Keratinocyte (primary cell): ENCODE data around the gene SLC1A3. TPM values are rescaled to one million over a fixed set of nuclear protein-coding genes. Genes with fewer than 3 reads are reported as not detected.

Experiments
- DNase-seq: peaks from one replicate; pipeline ENCODE4 v3.0.0-alpha.2; 2011; ENCODE audit warnings: low read depth, missing footprints, low spot score
- FAIRE-seq: peaks from 2 replicates; lab custom pipeline; 2011; peaks lifted over from hg19 to GRCh38; lab: Jason Lieb, UNC
- H2AFZ ChIP-seq: 2 replicates; pipeline ENCODE4 v1.6.0; 2012; ENCODE audit warnings: low read length, control low read depth, inconsistent platforms; ENCODE audit not compliant: control insufficient read depth
- H3K27ac ChIP-seq: 2 replicates; pipeline ENCODE4 v1.5.1; 2011; ENCODE audit warnings: low read length; ENCODE audit not compliant: control insufficient read depth, insufficient read depth
- H3K27me3 ChIP-seq: 3 replicates; pipeline ENCODE4 v1.6.0; 2011; ENCODE audit warnings: low read length; ENCODE audit not compliant: control insufficient read depth, insufficient read depth; ENCODE audit errors: extremely low read depth
- H3K36me3 ChIP-seq, 2 experiments: 2 replicates in 1 of 2; 3 replicates in 1 of 2; pipeline ENCODE4 v1.5.1; 2011; ENCODE audit warnings: low read length in 2 of 2, mild to moderate bottlenecking in 1 of 2; ENCODE audit not compliant: control insufficient read depth in 2 of 2, insufficient read depth in 2 of 2; ENCODE audit errors: extremely low read depth in 1 of 2
- H3K4me1 ChIP-seq: 3 replicates; pipeline ENCODE4 v1.5.1; 2011; ENCODE audit warnings: low read length; ENCODE audit not compliant: control insufficient read depth, insufficient read depth; ENCODE audit errors: extremely low read depth
- H3K4me2 ChIP-seq: 3 replicates; pipeline ENCODE4 v1.6.0; 2011; ENCODE audit warnings: low read depth, low read length; ENCODE audit not compliant: control insufficient read depth, insufficient read depth; ENCODE audit errors: extremely low read depth
- H3K4me3 ChIP-seq, 3 experiments: fragments of 200-600 bp in 1 of 3; sonication (generic) in 1 of 3; 2 replicates in 2 of 3; 3 replicates in 1 of 3; pipeline ENCODE4 v1.5.1; 2011 to 2016; ENCODE audit warnings: low read length in 3 of 3, mild to moderate bottlenecking in 3 of 3, control low read depth in 2 of 3, inconsistent platforms in 1 of 3, low read depth in 1 of 3, mixed read lengths in 1 of 3, mixed run types in 1 of 3, moderate library complexity in 1 of 3; ENCODE audit not compliant: control insufficient read depth in 2 of 3, insufficient read depth in 2 of 3; ENCODE audit errors: extremely low read depth in 1 of 3
- H3K79me2 ChIP-seq: 2 replicates; pipeline ENCODE4 v1.6.0; 2012; ENCODE audit warnings: low read length; ENCODE audit not compliant: control insufficient read depth, insufficient read depth
- H3K9ac ChIP-seq: 3 replicates; pipeline ENCODE4 v1.6.0; 2011; ENCODE audit warnings: low read length; ENCODE audit not compliant: control insufficient read depth, insufficient read depth; ENCODE audit errors: extremely low read depth
- H3K9me1 ChIP-seq: 3 replicates; pipeline ENCODE4 v1.6.0; 2011; ENCODE audit warnings: low read length; ENCODE audit not compliant: control insufficient read depth, insufficient read depth; ENCODE audit errors: extremely low read depth
- H3K9me3 ChIP-seq: 2 replicates; pipeline ENCODE4 v1.5.1; 2012; ENCODE audit warnings: low read depth, low read length; ENCODE audit not compliant: control insufficient read depth
- H4K20me1 ChIP-seq: 3 replicates; pipeline ENCODE4 v1.6.0; 2011; ENCODE audit warnings: low read length; ENCODE audit not compliant: control insufficient read depth, insufficient read depth; ENCODE audit errors: extremely low read depth
- CTCF ChIP-seq, 3 experiments: IDR thresholded peaks in 1 of 3; conservative IDR thresholded peaks in 1 of 3; optimal IDR thresholded peaks in 1 of 3; 2 replicates in 2 of 3; 3 replicates in 1 of 3; pipeline versions ENCODE3 to v1.5.1; 2011; ENCODE audit warnings: low read length in 3 of 3, mild to moderate bottlenecking in 3 of 3, moderate library complexity in 2 of 3, control low read depth in 1 of 3, inconsistent platforms in 1 of 3; ENCODE audit not compliant: insufficient read depth in 2 of 3; ENCODE audit errors: extremely low read depth in 1 of 3
- EZH2 ChIP-seq: IDR thresholded peaks from one replicate; pipeline ENCODE4 v1.6.1; 2012; ENCODE audit warnings: inconsistent platforms, mild to moderate bottlenecking, low read length, moderate library complexity
- dilution Hi-C: fragments of 300-500 bp; cut with MboI; formaldehyde crosslinking; loops from one replicate; pipeline ENCODE4 v1.7.0; 2020; ENCODE audit warnings: low sequenced_read_pairs; ENCODE audit not compliant: extremely low pct_ligation_motif_present
- polyA plus RNA-seq, 5 experiments: library from polyadenylated mRNA; depleted of rRNA in 3 of 5; stranded (reverse) in 3 of 5; stranded (forward) in 1 of 5; unstranded in 1 of 5; fragments of >200 nt; gene quantifications; 1 replicate in 1 of 5; 2 replicates in 3 of 5; 3 replicates in 1 of 5; pipeline versions ENCODE4 v1.2.1 to v1.2.3, GENCODE V29; 2011 to 2012; ENCODE audit warnings: missing spikeins in 2 of 5, low read depth in 1 of 5, low replicate concordance in 1 of 5

SLC1A3 gene
- polyA plus RNA-seq, 1 donor (not counting 4 experiments of a cell fraction or from before 2014, with no cell fraction given), result 22.2 TPM

GRCh38 chr5:36632363-36632664, 25.9 kb downstream of the SLC1A3 start:
- H3K9me1 ChIP-seq, result peaks cover 2% of the 10 kb centered on the region
- H3K36me3 ChIP-seq, result peaks cover 0 to 8% of the 10 kb centered on the region in 2 experiments
- no peak for TF ChIP-seq EZH2
- no peak for TF ChIP-seq CTCF (optimal IDR thresholded peaks at IDR 0.05 in 1 of 3, IDR thresholded peaks at IDR 0.05 in 1 of 3, conservative IDR thresholded peaks at IDR 0.05 in 1 of 3; ENCODE audit: extremely low read depth in 1 of 3, insufficient read depth in 2 of 3, low read length in 3 of 3)
- no peaks in the 10 kb centered on the region for H3K27me3 ChIP-seq
- no peaks in the 10 kb centered on the region for H3K79me2 ChIP-seq
- H3K9me3 ChIP-seq, result no peaks in the 10 kb centered on the region
- H3K4me1 ChIP-seq, result peaks cover 29% of the 10 kb centered on the region
- no peak for FAIRE-seq
- DNase-seq, result no peak
- H3K9ac ChIP-seq, result no peak overlapping the region
- H3K4me2 ChIP-seq, result no peak overlapping the region
- H4K20me1 ChIP-seq, result no peaks in the 10 kb centered on the region
- dilution Hi-C loops, result no loop called here
- H2AFZ ChIP-seq, result no peak overlapping the region
- H3K27ac ChIP-seq, result no peak overlapping the region
- H3K4me3 ChIP-seq, result no peak overlapping the region

- Histone ChIP-seq H3K4me1 (peaks cover 20% of the 10 kb centered on the region), H3K79me2 (no peaks in the 10 kb centered on the region), H3K4me3 (no peak overlapping the region), H3K9me1 (no peaks in the 10 kb centered on the region), H2AFZ (no peak overlapping the region), H3K9me3 (no peaks in the 10 kb centered on the region), H3K27ac (no peak overlapping the region), H3K4me2 (no peak overlapping the region), H3K27me3 (no peaks in the 10 kb centered on the region), H3K36me3 (peaks cover 0 to 4% of the 10 kb centered on the region in 2 experiments), H4K20me1 (no peaks in the 10 kb centered on the region), H3K9ac (no peak overlapping the region)
- FAIRE-seq (peak; percentile 91), DNase-seq (peak; percentile 86)
- TF ChIP-seq EZH2 (no peak), CTCF (optimal IDR thresholded peaks at IDR 0.05 in 1 of 3, IDR thresholded peaks at IDR 0.05 in 1 of 3, conservative IDR thresholded peaks at IDR 0.05 in 1 of 3; ENCODE audit: extremely low read depth in 1 of 3, insufficient read depth in 2 of 3, low read length in 3 of 3) (no peak)
- dilution Hi-C loops, result no loop called here
These were observed 29.4 kb downstream of the SLC1A3 start for GRCh38 chr5:36635721-36636390.
